Activated naive CD8-positive, alpha-beta T cell treated with anti-CD3 and anti-CD28 coated beads, Interleukin-2, amount 10 ng/mL, durations not matched to agents 7 days and 5 days (primary cell): ENCODE data around the gene OSBPL3. TPM values are rescaled to one million over a fixed set of nuclear protein-coding genes. Genes with fewer than 3 reads are reported as not detected.
"Not testable (repeated sequence)": the region's sequence is repeated elsewhere in the genome, so short reads cannot be mapped to it uniquely, and the experiment has no call there.

Source experiments
- ATAC-seq: fragments of 150-1000 bp; cut with Tn5 transposase; one replicate; pipeline ENCODE4 v1.10.0; 2021; ENCODE audit warnings: low read depth, moderate library complexity
- POLR2A ChIA-PET: fragments of 350-600 bp; sonication (Branson Sonifier 250); formaldehyde crosslinking; loops from one replicate; lab custom pipeline; 2021; ENCODE audit warnings: antibody characterized with exemption; lab: Charles Lee
- DNase-seq: peaks from one replicate; pipeline ENCODE4 v3.0.0; 2021
- H3K27ac Mint-ChIP-seq: one replicate; pipeline ENCODE4 v1.8.0; 2022; ENCODE audit warnings: mild to moderate bottlenecking, mixed read lengths
- H3K27me3 Mint-ChIP-seq: one replicate; pipeline ENCODE4 v1.8.0; 2022; ENCODE audit warnings: mild to moderate bottlenecking, moderate library complexity, mixed read lengths
- H3K36me3 Mint-ChIP-seq: one replicate; pipeline ENCODE4 v1.8.0; 2021; ENCODE audit warnings: mild to moderate bottlenecking, mixed read lengths
- H3K4me1 Mint-ChIP-seq: one replicate; pipeline ENCODE4 v1.8.0; 2021; ENCODE audit warnings: mixed read lengths
- H3K4me3 Mint-ChIP-seq: one replicate; pipeline ENCODE4 v1.8.0; 2022; ENCODE audit warnings: mild to moderate bottlenecking, moderate library complexity, mixed read lengths
- H3K9me3 Mint-ChIP-seq: one replicate; pipeline ENCODE4 v1.8.0; 2021; ENCODE audit warnings: mixed read lengths
- total RNA-seq, 2 experiments: library from RNA; stranded (reverse); gene quantifications; one replicate each; pipeline ENCODE4 v1.2.3, GENCODE V29; 2021

OSBPL3 gene
- total RNA-seq, 2 experiments from 2014 or later = 47.8 to 60.1 TPM

- Mint-ChIP-seq H3K36me3 (peaks cover 35% of the 10 kb centered on the region), H3K27me3 (no peaks in the 10 kb centered on the region), H3K9me3 (no peaks in the 10 kb centered on the region), H3K4me3 (no peak overlapping the region), H3K27ac (no peak overlapping the region), H3K4me1 (peaks cover 21% of the 10 kb centered on the region)
- POLR2A ChIA-PET = no interaction called here
- ATAC-seq (no peak), DNase-seq (no peak)
Observed at GRCh38 chr7:24816868-24817267, 163.1 kb downstream of the OSBPL3 start.

DNA sequence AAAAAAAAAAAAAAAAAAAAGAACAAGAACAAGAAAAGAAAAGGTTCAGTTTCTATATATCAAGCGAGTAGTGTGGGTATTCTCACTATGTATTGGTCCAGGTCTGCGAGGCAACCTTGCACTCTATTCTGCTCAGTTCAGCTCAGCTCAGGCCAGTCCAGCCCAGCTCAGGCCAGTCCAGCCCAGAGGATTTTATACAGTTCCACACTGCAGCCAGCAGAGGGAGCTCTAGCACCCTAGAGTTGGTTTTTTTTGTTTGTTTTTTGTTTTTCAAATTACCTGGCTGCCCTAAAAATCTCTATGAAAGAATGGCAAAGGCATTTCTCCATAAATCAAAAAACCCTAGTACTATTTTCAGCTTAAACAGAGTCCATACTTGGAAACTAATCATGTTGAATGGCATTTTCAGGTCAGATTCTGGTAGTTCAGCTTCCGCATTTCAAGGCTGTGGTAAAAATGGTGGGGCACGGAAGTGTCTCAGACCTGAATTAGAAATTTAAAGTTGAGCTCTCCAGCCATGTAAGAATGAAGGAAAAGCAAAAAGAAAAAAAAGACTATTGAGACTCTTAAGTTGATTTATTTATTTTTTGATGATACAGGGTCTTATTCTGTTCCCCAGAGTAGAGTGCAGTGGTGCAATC, 167.6 kb downstream of the OSBPL3 start:
- H3K4me3 Mint-ChIP-seq = no peak overlapping the region
- peaks cover 40% of the 10 kb centered on the region for H3K36me3 Mint-ChIP-seq
- no peaks in the 10 kb centered on the region for H3K27me3 Mint-ChIP-seq
- DNase-seq (no peak), ATAC-seq (peak; percentile 67)
- H3K4me1 Mint-ChIP-seq = peaks cover 3% of the 10 kb centered on the region
- POLR2A ChIA-PET = no interaction called here
- H3K9me3 Mint-ChIP-seq = no peaks in the 10 kb centered on the region
- H3K27ac Mint-ChIP-seq = no peak overlapping the region

DNA sequence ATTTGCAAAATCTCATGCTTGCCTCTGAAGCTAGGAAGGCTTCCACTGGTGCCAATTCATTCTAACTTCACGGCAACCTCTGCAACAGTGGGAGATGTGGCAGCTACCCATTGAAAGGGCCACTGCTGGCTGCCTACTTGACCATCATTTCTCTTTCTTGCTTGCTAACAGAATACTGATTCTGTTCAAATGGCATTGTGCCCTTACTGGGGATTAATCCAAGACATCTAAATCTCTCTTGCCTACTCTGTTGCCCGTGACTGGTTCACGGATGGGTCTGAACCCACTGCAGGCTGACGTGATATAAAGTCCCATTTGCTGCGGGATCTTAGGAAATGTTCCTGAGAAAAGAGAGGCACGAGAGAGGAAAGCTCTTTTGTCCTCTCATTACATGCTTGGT, 171.5 kb downstream of the OSBPL3 start:
- H3K9me3 Mint-ChIP-seq = no peaks in the 10 kb centered on the region
- POLR2A ChIA-PET = no interaction called here
- no peak overlapping the region for H3K4me3 Mint-ChIP-seq
- H3K36me3 Mint-ChIP-seq = peaks cover 37% of the 10 kb centered on the region
- peaks cover 3% of the 10 kb centered on the region for H3K4me1 Mint-ChIP-seq
- ATAC-seq (no peak), DNase-seq (no peak)
- H3K27ac Mint-ChIP-seq = no peak overlapping the region
- no peaks in the 10 kb centered on the region for H3K27me3 Mint-ChIP-seq

- no peak overlapping the region for H3K27ac Mint-ChIP-seq
- peaks cover 12% of the 10 kb centered on the region for H3K4me1 Mint-ChIP-seq
- peaks cover 51% of the 10 kb centered on the region for H3K36me3 Mint-ChIP-seq
- ATAC-seq (no peak), DNase-seq (no peak)
- H3K4me3 Mint-ChIP-seq = no peak overlapping the region
- H3K9me3 Mint-ChIP-seq = peaks cover 2% of the 10 kb centered on the region
- H3K27me3 Mint-ChIP-seq = no peaks in the 10 kb centered on the region
- POLR2A ChIA-PET = no interaction called here
Observed at GRCh38 chr7:24802300-24802699, 177.7 kb downstream of the OSBPL3 start.

- Mint-ChIP-seq H3K27ac (no peak overlapping the region), H3K4me3 (no peak overlapping the region), H3K27me3 (no peaks in the 10 kb centered on the region), H3K9me3 (peaks cover 2% of the 10 kb centered on the region), H3K4me1 (peaks cover 12% of the 10 kb centered on the region), H3K36me3 (peaks cover 54% of the 10 kb centered on the region)
- DNase-seq = no peak
- no peak for ATAC-seq
- POLR2A ChIA-PET = no interaction called here
Observed at GRCh38 chr7:24801883-24802282, 178.1 kb downstream of the OSBPL3 start.

DNA sequence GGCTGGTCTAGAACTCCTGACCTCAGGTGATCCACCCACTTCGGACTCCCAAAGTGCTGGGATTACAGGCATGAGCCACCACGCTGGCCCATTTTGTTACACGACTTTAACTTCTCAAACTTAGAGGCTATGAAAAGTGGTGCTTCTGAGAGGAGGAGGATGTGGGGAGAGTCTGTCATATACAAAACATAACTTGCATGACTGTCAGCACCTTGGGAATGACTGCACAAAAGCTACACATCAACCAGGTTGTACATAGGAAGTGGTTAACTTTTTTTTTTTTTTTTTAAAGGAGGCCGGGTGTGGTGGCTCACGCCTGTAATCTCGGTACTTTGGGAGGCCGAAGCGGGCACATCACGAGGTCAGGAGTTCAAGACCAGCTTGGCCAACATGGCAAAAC, 179.3 kb downstream of the OSBPL3 start:
- peaks cover 58% of the 10 kb centered on the region for H3K36me3 Mint-ChIP-seq
- H3K4me3 Mint-ChIP-seq = no peak overlapping the region
- H3K27me3 Mint-ChIP-seq = no peaks in the 10 kb centered on the region
- POLR2A ChIA-PET = interaction anchor here (0.6 to 0.7 kb wide), 2 partner anchors 207 to 1305 kb away, joined by 3 read pairs; no protein-coding TSS in a partner anchor
- ATAC-seq (peak; percentile 68), DNase-seq (no peak)
- peak overlapping the region; percentile 35 for H3K27ac Mint-ChIP-seq
- peaks cover 2% of the 10 kb centered on the region for H3K9me3 Mint-ChIP-seq
- H3K4me1 Mint-ChIP-seq = peaks cover 12% of the 10 kb centered on the region

GRCh38 chr7:24800073-24800472, 179.9 kb downstream of the OSBPL3 start:
- no peak overlapping the region for H3K4me3 Mint-ChIP-seq
- POLR2A ChIA-PET = interaction anchor here (0.7 kb wide), 1 partner anchor 206 kb away, joined by 3 read pairs; no protein-coding TSS in a partner anchor
- no peak for DNase-seq

GRCh38 chr7:24799506-24799905, 180.5 kb downstream of the OSBPL3 start:
- H3K4me3 Mint-ChIP-seq = no peak overlapping the region
- peaks cover 62% of the 10 kb centered on the region for H3K36me3 Mint-ChIP-seq
- no peak for ATAC-seq
- H3K9me3 Mint-ChIP-seq = peaks cover 2% of the 10 kb centered on the region
- no peak for DNase-seq
- H3K4me1 Mint-ChIP-seq = peaks cover 16% of the 10 kb centered on the region
- no peak overlapping the region for H3K27ac Mint-ChIP-seq
- POLR2A ChIA-PET = no interaction called here
- H3K27me3 Mint-ChIP-seq = no peaks in the 10 kb centered on the region

More at GRCh38 chr7:24800073-24800472, 179.9 kb downstream of the OSBPL3 start:
- Mint-ChIP-seq H3K36me3 (peaks cover 58% of the 10 kb centered on the region), H3K27me3 (no peaks in the 10 kb centered on the region), H3K4me1 (peaks cover 12% of the 10 kb centered on the region), H3K9me3 (peaks cover 2% of the 10 kb centered on the region), H3K27ac (no peak overlapping the region)
- ATAC-seq = no peak

DNA sequence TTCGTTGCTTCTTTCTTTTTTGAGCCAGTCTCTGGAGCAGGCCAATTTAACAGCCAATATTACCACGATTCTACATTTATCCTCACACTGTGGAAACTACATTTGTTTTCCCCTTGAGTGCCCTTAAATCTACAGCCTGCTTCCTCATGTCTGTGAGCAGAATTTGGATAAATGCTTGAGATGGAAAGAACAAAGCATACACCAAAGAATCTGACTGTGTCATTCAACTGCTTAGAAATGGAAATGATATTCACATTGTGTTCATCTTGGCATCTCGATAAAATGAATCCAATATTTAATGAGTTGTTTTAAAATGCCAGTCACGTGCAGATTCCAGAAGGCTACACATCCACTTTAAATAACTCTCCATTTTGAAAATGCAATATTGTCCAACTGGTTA, 181.7 kb downstream of the OSBPL3 start:
- Mint-ChIP-seq H3K4me1 (peaks cover 24% of the 10 kb centered on the region), H3K36me3 (peaks cover 55% of the 10 kb centered on the region), H3K4me3 (no peak overlapping the region), H3K9me3 (peaks cover 2% of the 10 kb centered on the region), H3K27ac (no peak overlapping the region), H3K27me3 (no peaks in the 10 kb centered on the region)
- DNase-seq (no peak), ATAC-seq (no peak)
- POLR2A ChIA-PET = no interaction called here

DNA sequence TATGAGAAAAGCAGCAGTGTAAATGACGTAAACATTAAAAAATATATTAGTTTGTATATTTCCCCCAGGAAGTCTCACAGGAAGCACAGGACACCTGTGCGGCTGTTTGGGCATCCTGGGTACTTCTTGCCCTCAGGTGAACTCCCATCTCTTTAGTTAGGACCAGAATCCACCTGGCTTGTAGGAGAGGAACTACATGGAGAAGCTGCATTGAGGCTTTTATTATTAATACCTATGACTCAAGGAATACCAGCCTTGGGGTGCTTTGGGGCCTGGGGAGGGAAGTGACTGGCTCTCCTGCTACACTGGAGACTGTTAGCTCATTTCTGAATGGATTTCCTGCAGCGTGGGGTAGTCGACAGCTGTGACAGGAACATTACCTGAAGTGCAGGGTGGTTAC, 182.7 kb downstream of the OSBPL3 start:
- no peak for ATAC-seq

DNA sequence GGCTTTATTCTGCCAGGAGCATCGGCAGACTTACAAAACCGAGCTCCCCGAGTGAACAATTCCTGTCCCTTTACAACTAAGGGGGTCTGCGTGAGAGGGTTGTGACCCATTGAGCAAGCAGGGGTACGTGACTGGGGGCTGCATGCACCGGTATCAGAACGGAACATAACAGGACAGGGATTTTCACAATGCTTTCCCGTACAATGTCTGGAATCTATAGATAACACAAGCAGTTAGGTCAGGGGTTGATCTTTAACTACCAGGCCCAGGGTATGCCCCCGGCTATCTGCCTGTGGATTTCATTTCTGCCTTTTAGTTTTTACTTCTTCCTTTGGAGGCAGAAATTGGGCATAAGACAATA, 184.6 kb downstream of the OSBPL3 start:
- Mint-ChIP-seq H3K27ac (no peak overlapping the region), H3K27me3 (no peaks in the 10 kb centered on the region), H3K4me1 (peaks cover 12% of the 10 kb centered on the region), H3K36me3 (peaks cover 44% of the 10 kb centered on the region), H3K4me3 (no peak overlapping the region), H3K9me3 (no peaks in the 10 kb centered on the region)
- DNase-seq (no peak), ATAC-seq (no peak)
- POLR2A ChIA-PET = no interaction called here

More for the DNA sequence above, 182.7 kb downstream of the OSBPL3 start:
- H3K36me3 Mint-ChIP-seq = peaks cover 51% of the 10 kb centered on the region
- no peak for DNase-seq
- no peaks in the 10 kb centered on the region for H3K27me3 Mint-ChIP-seq
- no peak overlapping the region for H3K4me3 Mint-ChIP-seq
- POLR2A ChIA-PET = no interaction called here
- H3K9me3 Mint-ChIP-seq = peaks cover 2% of the 10 kb centered on the region
- peaks cover 24% of the 10 kb centered on the region for H3K4me1 Mint-ChIP-seq
- no peak overlapping the region for H3K27ac Mint-ChIP-seq

DNA sequence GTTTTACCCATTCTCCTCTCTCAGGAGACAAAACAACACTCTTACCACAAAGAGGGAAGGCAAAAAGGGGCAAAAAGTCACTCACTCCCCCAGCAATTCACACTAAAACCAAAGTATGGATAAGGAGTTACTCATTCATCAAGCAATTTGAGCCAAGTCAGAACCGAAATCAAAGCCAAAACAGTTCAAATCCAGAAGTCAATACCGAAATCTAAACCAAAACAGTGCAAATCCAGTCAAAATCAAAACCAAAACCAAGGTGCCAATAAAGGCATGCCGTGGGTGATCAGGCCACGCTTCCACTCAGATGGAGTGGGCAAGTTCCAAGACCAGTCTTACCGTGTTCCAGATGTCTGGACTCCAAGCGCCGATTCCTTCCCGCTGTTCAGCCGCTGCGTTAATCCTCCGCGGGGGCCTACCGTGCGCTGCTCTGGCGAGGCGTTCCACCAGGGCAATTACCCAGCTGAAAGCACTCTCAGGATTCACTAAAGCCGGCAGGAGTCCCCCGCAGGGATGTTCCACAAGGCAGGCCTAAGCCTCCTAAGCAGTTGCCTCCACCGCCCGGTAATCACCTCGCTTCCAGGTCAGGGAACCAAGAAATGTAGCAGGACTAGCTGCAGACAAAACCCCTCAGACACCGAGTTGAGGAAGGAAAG, 185.1 kb downstream of the OSBPL3 start:
- peaks cover 40% of the 10 kb centered on the region for H3K36me3 Mint-ChIP-seq
- not testable (repeated sequence) for H3K4me3 Mint-ChIP-seq

DNA sequence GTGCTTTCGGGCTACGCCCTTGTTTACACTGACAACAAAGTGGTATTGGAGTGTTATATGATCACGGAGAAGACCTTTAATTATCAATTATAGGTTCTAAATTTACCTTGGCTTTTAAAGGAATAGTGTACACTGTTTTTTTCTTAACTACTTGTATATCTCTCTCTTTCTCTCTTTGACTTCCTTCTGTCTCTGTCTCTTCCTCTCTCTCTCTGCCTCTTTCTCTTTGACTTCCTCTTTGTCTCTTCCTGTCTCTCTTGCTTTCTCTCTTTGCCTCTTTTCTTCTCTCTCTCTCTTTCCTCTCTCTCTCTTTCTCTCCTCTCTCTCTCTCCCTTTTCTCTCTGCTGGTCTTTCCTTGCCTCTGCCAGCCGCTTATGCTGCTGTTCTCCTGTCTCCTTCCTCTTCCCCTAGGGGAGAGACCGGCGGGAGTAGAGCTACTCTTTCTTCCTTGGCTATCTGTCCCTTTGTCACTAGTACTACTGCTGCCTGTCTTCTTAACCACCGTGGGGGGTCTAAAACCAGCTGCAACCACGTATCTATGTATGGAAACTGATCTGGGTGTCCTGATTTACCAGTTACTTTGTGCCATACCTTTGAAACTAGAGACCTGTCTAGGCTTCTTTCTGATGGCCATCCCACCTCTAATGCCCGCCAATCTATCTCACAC, 185.9 kb downstream of the OSBPL3 start:
- peak overlapping the region; percentile 63 for H3K27ac Mint-ChIP-seq
- peak overlapping the region; percentile 17 for H3K4me3 Mint-ChIP-seq
- no peak for ATAC-seq
- H3K36me3 Mint-ChIP-seq = peaks cover 44% of the 10 kb centered on the region
- POLR2A ChIA-PET = no interaction called here
- no peaks in the 10 kb centered on the region for H3K27me3 Mint-ChIP-seq
- H3K9me3 Mint-ChIP-seq = peaks cover 2% of the 10 kb centered on the region
- peaks cover 12% of the 10 kb centered on the region for H3K4me1 Mint-ChIP-seq
- DNase-seq = no peak

More for the DNA sequence above, 185.1 kb downstream of the OSBPL3 start:
- DNase-seq, POLR2A ChIA-PET, H3K27me3 Mint-ChIP-seq, H3K9me3 Mint-ChIP-seq, ATAC-seq: not testable (repeated sequence)
- H3K4me1 Mint-ChIP-seq = peaks cover 12% of the 10 kb centered on the region
- peak overlapping the region; percentile 35 for H3K27ac Mint-ChIP-seq
